Measurements from ENCODE around the gene TRABD2A. TPM values are rescaled to one million over a fixed set of nuclear protein-coding genes. Genes with fewer than 3 reads are reported as not detected.

TRABD2A gene
- polyA plus RNA-seq, 3 donors: 0.52 to 1.2 (median 0.59) TPM

Other genes starting within 250 kb of the TRABD2A start
- 1,000 to 10,000 TPM; 1,406 to 1,871 (median 1,782) TPM for gene TMSB10, start 24.6 kb upstream of the TRABD2A start, polyA plus RNA-seq (ENCODE audit: insufficient read length in 3 of 3)
- gene KCMF1, start 90.1 kb upstream of the TRABD2A start, polyA plus RNA-seq (ENCODE audit: insufficient read length in 3 of 3): 10 to 100 TPM; 44.9 to 55.2 (median 49.6) TPM